Measurements from ENCODE around the gene NDFIP1.
A peak's percentile ranks its signal among the peaks of the same experiment; 100 is the strongest.
"Not testable (repeated sequence)": the region's sequence is repeated elsewhere in the genome, so short reads cannot be mapped to it uniquely, and the experiment has no call there.

The NDFIP1 gene

GRCh38 chr5:142120247-142120935 lies 11.8 kb downstream of the NDFIP1 start:
- DNase-seq: no peak

GRCh38 chr5:142122121-142122520 lies 13.5 kb downstream of the NDFIP1 start:
- no peak for DNase-seq

- no peak for DNase-seq
Observed at GRCh38 chr5:142125378-142125777, 16.8 kb downstream of the NDFIP1 start.

GRCh38 chr5:142125963-142126362 lies 17.4 kb downstream of the NDFIP1 start:
- no peak for DNase-seq

- no peak for DNase-seq
Observed at GRCh38 chr5:142128675-142129208, 20.2 kb downstream of the NDFIP1 start.

- DNase-seq: no peak
Observed at GRCh38 chr5:142129446-142130066, 21.0 kb downstream of the NDFIP1 start.

- DNase-seq: no peak
Observed at GRCh38 chr5:142131394-142131793, 22.8 kb downstream of the NDFIP1 start.

GRCh38 chr5:142132916-142133315 lies 24.3 kb downstream of the NDFIP1 start:
- DNase-seq: no peak

GRCh38 chr5:142133330-142134206 lies 25.0 kb downstream of the NDFIP1 start:
- DNase-seq: no peak

- DNase-seq: no peak
Observed at GRCh38 chr5:142134331-142135010, 25.9 kb downstream of the NDFIP1 start.

- no peak for DNase-seq
Observed at GRCh38 chr5:142141463-142141862, 32.9 kb downstream of the NDFIP1 start.

GRCh38 chr5:142143878-142144277 lies 35.3 kb downstream of the NDFIP1 start:
- no peak for DNase-seq

- peak; percentile 52 for DNase-seq
Observed at GRCh38 chr5:142145106-142145900, 36.7 kb downstream of the NDFIP1 start.

GRCh38 chr5:142149363-142149762 lies 40.8 kb downstream of the NDFIP1 start:
- DNase-seq: no peak

GRCh38 chr5:142150431-142150830 lies 41.9 kb downstream of the NDFIP1 start:
- DNase-seq: no peak

GRCh38 chr5:142151436-142152383 lies 43.1 kb downstream of the NDFIP1 start:
- peak; percentile 49 for DNase-seq

- DNase-seq: no peak
Observed at GRCh38 chr5:142152384-142152732, 43.8 kb downstream of the NDFIP1 start.

GRCh38 chr5:142153674-142154448 lies 45.3 kb downstream of the NDFIP1 start:
- no peak for DNase-seq

- DNase-seq: not testable (repeated sequence)
Observed at GRCh38 chr5:142154449-142154841, 45.9 kb downstream of the NDFIP1 start.

GRCh38 chr5:142156839-142157463 lies 48.4 kb downstream of the NDFIP1 start:
- DNase-seq: no peak

All from activated T-cell treated with anti-CD3 and anti-CD28 coated beads for 4 hours (primary cell).